Measurements from ENCODE around the gene DAGLA.

DNA sequence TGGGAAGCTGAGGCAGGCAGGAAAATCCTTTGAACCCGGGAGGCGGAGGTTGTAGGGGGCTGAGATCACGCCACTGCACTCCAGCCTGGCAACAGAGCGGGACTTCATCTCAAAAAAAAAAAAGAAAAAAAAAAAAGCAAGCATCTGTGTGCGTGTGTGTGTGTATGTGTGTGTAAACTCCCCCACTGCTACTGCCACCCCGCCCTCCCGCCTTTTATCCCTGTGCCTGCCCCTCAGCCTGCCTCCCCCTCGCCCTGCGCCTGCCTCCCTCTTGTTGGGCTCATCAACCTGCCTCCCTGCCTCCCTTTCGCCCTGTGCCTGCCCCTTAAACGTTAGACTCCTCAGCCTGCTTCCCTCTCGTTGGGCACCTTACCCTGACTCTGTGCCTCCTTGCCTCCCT lies 94.2 kb downstream of the DAGLA start:
- no peak for TF ChIP-seq ZNF274 (IDR thresholded peaks at IDR 0.05; ENCODE audit: low read depth, low read length)
- no peak for TF ChIP-seq YY1 (IDR thresholded peaks at IDR 0.05; ENCODE audit: insufficient read depth, insufficient read length)

Measured in NT2/D1 (cell line).